ENCODE results near the gene C9orf43. TPM values are rescaled to one million over a fixed set of nuclear protein-coding genes. Genes with fewer than 3 reads are reported as not detected.

The C9orf43 gene
- total RNA-seq, 4 donors from 2014 or later: 0.34 to 0.75 (median 0.66) TPM

GRCh38 chr9:113421726-113422125 lies 11.2 kb downstream of the C9orf43 start:
- TF ChIP-seq CTCF (IDR thresholded peaks at IDR 0.05; ENCODE audit: low read depth): no peak

GRCh38 chr9:113425072-113425471 lies 14.5 kb downstream of the C9orf43 start:
- no peak for TF ChIP-seq CTCF (IDR thresholded peaks at IDR 0.05; ENCODE audit: low read depth)

- TF ChIP-seq CTCF (IDR thresholded peaks at IDR 0.05; ENCODE audit: low read depth): no peak
These were observed 16.2 kb downstream of the C9orf43 start for GRCh38 chr9:113426701-113427100.

GRCh38 chr9:113427629-113428028 lies 17.1 kb downstream of the C9orf43 start:
- TF ChIP-seq CTCF (IDR thresholded peaks at IDR 0.05; ENCODE audit: low read depth): no peak

GRCh38 chr9:113428062-113428615 lies 17.6 kb downstream of the C9orf43 start:
- TF ChIP-seq CTCF (IDR thresholded peaks at IDR 0.05; ENCODE audit: low read depth): no peak

GRCh38 chr9:113431191-113431590 lies 20.6 kb downstream of the C9orf43 start:
- no peak for TF ChIP-seq CTCF (IDR thresholded peaks at IDR 0.05; ENCODE audit: low read depth)

GRCh38 chr9:113436728-113437515 lies 26.4 kb downstream of the C9orf43 start:
- TF ChIP-seq CTCF (IDR thresholded peaks at IDR 0.05; ENCODE audit: low read depth): no peak
